Loucy (cell line): ENCODE measurements around the gene VSX1.

Source experiments
- H2AFZ ChIP-seq: fragments of 200-600 bp; sonication (generic); 2 replicates; pipeline ENCODE4 v1.6.0; 2016; ENCODE audit warnings: antibody characterized with exemption, mild to moderate bottlenecking, low read length, moderate library complexity
- H3F3A ChIP-seq: fragments of 200-600 bp; 2 replicates; pipeline ENCODE4 v1.6.0; 2016; ENCODE audit warnings: antibody characterized with exemption, low read depth, mild to moderate bottlenecking
- H3K27me3 ChIP-seq: fragments of 200-600 bp; sonication (generic); 2 replicates; pipeline ENCODE4 v1.6.1; 2014; ENCODE audit warnings: low read length, mild to moderate bottlenecking; ENCODE audit not compliant: insufficient read depth, poor library complexity, severe bottlenecking
- H3K36me3 ChIP-seq: fragments of 200-600 bp; sonication (generic); 2 replicates; pipeline ENCODE4 v1.6.1; 2016; ENCODE audit warnings: low read length; ENCODE audit not compliant: insufficient read depth
- H3K4me1 ChIP-seq: fragments of 200-600 bp; sonication (generic); 2 replicates; pipeline ENCODE4 v1.5.1; 2014; ENCODE audit warnings: low read length, mild to moderate bottlenecking; ENCODE audit not compliant: insufficient read depth, poor library complexity, severe bottlenecking
- H3K4me2 ChIP-seq: fragments of 200-600 bp; sonication (generic); 2 replicates; pipeline ENCODE4 v1.6.0; 2014; ENCODE audit warnings: antibody characterized with exemption, low read length, low read depth, mild to moderate bottlenecking; ENCODE audit not compliant: poor library complexity, severe bottlenecking
- H3K4me3 ChIP-seq: fragments of 200-600 bp; sonication (generic); 2 replicates; pipeline ENCODE4 v1.5.1; 2014; ENCODE audit warnings: low read length, mild to moderate bottlenecking, mixed read lengths; ENCODE audit not compliant: poor library complexity, severe bottlenecking
- H3K79me2 ChIP-seq: fragments of 200-600 bp; sonication (generic); 2 replicates; pipeline ENCODE4 v1.6.1; 2014; ENCODE audit warnings: low read length; ENCODE audit not compliant: insufficient read depth
- H3K9ac ChIP-seq: fragments of 200-600 bp; sonication (generic); 2 replicates; pipeline ENCODE4 v1.6.0; 2014; ENCODE audit warnings: mild to moderate bottlenecking, low read depth, low read length, moderate library complexity; ENCODE audit not compliant: poor library complexity, severe bottlenecking
- H3K9me2 ChIP-seq: fragments of 200-600 bp; sonication (generic); replicated peaks from 2 replicates; pipeline ENCODE4 v1.6.1; 2016; ENCODE audit warnings: low read depth, low read length, mixed read lengths
- H3K9me3 ChIP-seq: fragments of 200-600 bp; sonication (generic); 2 replicates; pipeline ENCODE4 v1.6.1; 2014; ENCODE audit warnings: mild to moderate bottlenecking, antibody characterized with exemption, low read length, low read depth; ENCODE audit not compliant: insufficient read depth
- H4K20me1 ChIP-seq: fragments of 200-600 bp; sonication (generic); 2 replicates; pipeline ENCODE4 v1.6.0; 2014; ENCODE audit warnings: antibody characterized with exemption, low read length, mild to moderate bottlenecking; ENCODE audit not compliant: insufficient read depth, poor library complexity, severe bottlenecking
- EZH2phosphoT487 ChIP-seq: fragments of 200-600 bp; IDR thresholded peaks from 2 replicates; pipeline ENCODE4 v1.6.1; 2018; ENCODE audit warnings: antibody characterized with exemption, mild to moderate bottlenecking, moderate library complexity, borderline replicate concordance
- TF ChIP-seq, protein P1 (sequence below): fragments of 200-600 bp; sonication (generic); conservative IDR thresholded peaks from 2 replicates; pipeline ENCODE4 v1.5.1; 2014; ENCODE audit warnings: mild to moderate bottlenecking, antibody characterized with exemption, low read length

Gene VSX1

DNA sequence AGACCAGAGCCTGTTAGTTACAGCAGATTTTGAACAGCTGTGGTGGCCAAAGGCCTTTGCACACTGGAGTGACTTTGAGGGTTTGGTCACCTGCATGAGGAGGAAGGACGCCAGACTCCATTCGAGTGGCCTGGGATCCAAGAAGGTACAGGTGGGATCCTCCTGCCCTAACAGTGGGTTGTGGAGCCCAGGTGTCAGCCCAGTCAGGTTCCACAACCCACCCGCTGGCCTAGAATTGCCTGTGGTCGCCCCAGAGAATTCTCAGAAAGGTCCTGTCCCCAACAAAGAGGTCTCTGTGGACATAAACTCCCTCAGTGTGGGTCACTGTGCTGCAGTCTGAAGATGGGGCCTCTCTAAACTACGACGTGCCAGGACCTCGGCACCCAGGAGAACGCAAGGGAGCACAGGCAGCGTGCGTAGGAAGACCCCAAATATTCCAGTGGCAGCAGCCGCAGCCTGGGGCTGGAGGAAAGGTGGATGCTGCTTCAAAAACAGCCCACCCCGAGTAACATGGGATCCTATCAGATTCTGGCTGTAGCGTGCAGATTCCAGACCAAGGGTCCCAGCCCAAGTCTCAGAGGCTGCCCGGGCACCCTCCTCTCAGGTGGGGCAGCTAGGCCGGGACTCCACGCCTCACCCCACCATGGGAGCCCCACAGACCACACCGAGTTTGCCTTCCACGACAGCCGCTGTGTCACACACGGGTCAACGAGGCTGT lies 40.0 kb downstream of the VSX1 start:
- Histone ChIP-seq H3K4me3 (peak overlapping the region; percentile 60), H2AFZ (no peak overlapping the region), H3K9me2 (no peaks in the 10 kb centered on the region), H3K9me3 (no peaks in the 10 kb centered on the region), H3K4me2 (peak overlapping the region; percentile 80), H4K20me1 (no peaks in the 10 kb centered on the region), H3K36me3 (peaks cover 6% of the 10 kb centered on the region; the same call in 1 of the 2 replicates), H3K27me3 (no peaks in the 10 kb centered on the region), H3K79me2 (peaks cover 45% of the 10 kb centered on the region), H3K9ac (peak overlapping the region; percentile 73), H3K4me1 (peaks cover 48% of the 10 kb centered on the region), H3F3A (peaks cover 2% of the 10 kb centered on the region; the same call in 1 of the 2 replicates)
- TF ChIP-seq, protein P1, sequence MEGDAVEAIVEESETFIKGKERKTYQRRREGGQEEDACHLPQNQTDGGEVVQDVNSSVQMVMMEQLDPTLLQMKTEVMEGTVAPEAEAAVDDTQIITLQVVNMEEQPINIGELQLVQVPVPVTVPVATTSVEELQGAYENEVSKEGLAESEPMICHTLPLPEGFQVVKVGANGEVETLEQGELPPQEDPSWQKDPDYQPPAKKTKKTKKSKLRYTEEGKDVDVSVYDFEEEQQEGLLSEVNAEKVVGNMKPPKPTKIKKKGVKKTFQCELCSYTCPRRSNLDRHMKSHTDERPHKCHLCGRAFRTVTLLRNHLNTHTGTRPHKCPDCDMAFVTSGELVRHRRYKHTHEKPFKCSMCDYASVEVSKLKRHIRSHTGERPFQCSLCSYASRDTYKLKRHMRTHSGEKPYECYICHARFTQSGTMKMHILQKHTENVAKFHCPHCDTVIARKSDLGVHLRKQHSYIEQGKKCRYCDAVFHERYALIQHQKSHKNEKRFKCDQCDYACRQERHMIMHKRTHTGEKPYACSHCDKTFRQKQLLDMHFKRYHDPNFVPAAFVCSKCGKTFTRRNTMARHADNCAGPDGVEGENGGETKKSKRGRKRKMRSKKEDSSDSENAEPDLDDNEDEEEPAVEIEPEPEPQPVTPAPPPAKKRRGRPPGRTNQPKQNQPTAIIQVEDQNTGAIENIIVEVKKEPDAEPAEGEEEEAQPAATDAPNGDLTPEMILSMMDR = no peak
- no peak for TF ChIP-seq EZH2phosphoT487

DNA sequence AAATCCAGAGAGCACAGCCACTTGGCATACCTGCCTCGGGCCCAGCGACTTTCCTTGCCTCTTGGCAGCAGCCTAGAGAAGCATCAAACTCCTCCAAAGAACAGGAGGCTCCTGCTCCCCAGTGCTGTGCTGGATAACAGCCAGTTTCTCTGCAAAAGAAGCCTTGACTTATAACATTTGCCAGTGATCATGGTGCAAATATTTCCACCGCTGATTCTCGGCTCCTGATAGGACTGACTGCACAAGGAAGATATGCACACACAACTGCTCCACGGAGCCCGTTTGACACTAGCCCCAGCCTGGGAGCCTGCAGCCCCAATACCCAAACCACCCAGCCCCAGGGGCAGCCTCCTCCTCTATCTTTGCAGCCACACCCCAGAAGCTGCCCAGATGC lies 41.5 kb downstream of the VSX1 start:
- no peaks in the 10 kb centered on the region for H3K9me3 ChIP-seq
- no peak overlapping the region for H3K4me3 ChIP-seq
- peaks cover 63% of the 10 kb centered on the region for H3K4me1 ChIP-seq

DNA sequence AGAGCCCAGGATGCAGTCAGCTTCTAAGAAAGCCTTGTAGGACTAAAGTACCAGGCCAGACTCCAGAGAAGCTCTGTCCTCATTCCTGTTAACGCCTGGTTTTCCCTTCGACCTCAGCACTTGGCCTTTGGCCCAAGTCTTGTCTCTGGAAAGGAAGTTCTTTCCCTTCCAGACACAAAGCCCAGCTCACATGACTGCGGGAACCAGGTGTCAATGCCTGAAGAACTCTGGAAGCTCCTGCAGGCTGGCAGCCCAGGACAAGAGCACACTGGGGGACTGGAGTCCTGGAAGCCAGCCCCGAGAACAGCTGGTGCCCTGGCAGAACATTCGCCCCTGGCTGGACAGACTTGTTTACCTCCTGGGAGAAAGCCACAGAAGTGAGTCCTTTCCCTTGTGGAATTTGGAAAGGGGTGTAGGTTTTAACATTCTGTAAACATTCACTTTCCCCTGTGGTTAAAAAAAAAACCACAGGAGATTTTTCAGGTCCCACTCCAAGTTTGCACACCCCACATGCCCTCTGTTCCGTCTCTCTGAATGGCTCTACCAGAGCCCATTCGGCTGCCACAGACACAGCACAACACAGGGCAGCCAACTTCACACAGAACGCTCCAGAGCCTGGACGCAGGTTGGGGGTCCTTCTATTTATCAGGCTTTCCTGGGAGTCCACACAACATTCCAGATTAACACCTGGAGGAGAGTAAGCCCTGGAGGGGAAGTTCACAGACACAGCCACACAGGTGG lies 42.1 kb downstream of the VSX1 start:
- Histone ChIP-seq H3K27me3 (no peaks in the 10 kb centered on the region), H3K36me3 (no peaks in the 10 kb centered on the region), H3F3A (peaks cover 11% of the 10 kb centered on the region; the same call in 1 of the 2 replicates), H3K9ac (no peak overlapping the region), H3K4me1 (peaks cover 67% of the 10 kb centered on the region), H3K4me2 (no peak overlapping the region), H3K4me3 (no peak overlapping the region), H3K9me2 (no peaks in the 10 kb centered on the region), H3K79me2 (peaks cover 53% of the 10 kb centered on the region), H4K20me1 (no peaks in the 10 kb centered on the region), H2AFZ (no peak overlapping the region), H3K9me3 (no peaks in the 10 kb centered on the region)
- TF ChIP-seq EZH2phosphoT487 = no peak
- TF ChIP-seq, protein P1 = no peak

More for the DNA sequence above, 41.5 kb downstream of the VSX1 start:
- Histone ChIP-seq H3K36me3 (no peaks in the 10 kb centered on the region), H3K9ac (no peak overlapping the region), H3K9me2 (no peaks in the 10 kb centered on the region), H3K79me2 (peaks cover 47% of the 10 kb centered on the region), H3K27me3 (no peaks in the 10 kb centered on the region), H3K4me2 (no peak overlapping the region), H3F3A (peaks cover 11% of the 10 kb centered on the region; the same call in 1 of the 2 replicates), H4K20me1 (no peaks in the 10 kb centered on the region), H2AFZ (no peak overlapping the region)
- TF ChIP-seq, protein P1 = no peak
- no peak for TF ChIP-seq EZH2phosphoT487
